ENCODE data around the gene PTPN13.

GRCh38 chr4:86688026-86688425 is 93.9 kb downstream of the PTPN13 start:
- TF ChIP-seq, protein P1, sequence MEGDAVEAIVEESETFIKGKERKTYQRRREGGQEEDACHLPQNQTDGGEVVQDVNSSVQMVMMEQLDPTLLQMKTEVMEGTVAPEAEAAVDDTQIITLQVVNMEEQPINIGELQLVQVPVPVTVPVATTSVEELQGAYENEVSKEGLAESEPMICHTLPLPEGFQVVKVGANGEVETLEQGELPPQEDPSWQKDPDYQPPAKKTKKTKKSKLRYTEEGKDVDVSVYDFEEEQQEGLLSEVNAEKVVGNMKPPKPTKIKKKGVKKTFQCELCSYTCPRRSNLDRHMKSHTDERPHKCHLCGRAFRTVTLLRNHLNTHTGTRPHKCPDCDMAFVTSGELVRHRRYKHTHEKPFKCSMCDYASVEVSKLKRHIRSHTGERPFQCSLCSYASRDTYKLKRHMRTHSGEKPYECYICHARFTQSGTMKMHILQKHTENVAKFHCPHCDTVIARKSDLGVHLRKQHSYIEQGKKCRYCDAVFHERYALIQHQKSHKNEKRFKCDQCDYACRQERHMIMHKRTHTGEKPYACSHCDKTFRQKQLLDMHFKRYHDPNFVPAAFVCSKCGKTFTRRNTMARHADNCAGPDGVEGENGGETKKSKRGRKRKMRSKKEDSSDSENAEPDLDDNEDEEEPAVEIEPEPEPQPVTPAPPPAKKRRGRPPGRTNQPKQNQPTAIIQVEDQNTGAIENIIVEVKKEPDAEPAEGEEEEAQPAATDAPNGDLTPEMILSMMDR (IDR thresholded peaks at IDR 0.05): no peak
- TF ChIP-seq POLR2AphosphoS5 (IDR thresholded peaks at IDR 0.05; ENCODE audit: insufficient read depth in 1 of 2, low read depth in 1 of 2) (no peak), POLR2A (IDR thresholded peaks at IDR 0.05) (no peak)
